Suprapubic skin (tissue), 3 donors: ENCODE results near the gene IQCF5.

Source experiments
- CTCF ChIP-seq, 2 donors: fragments of 200-600 bp in 1 of 2; fragments of 450-650 bp in 1 of 2; sonication (generic) in 1 of 2; IDR thresholded peaks; one replicate each; pipeline ENCODE4 v1.5.1; 2016 to 2019; ENCODE audit warnings: antibody characterized with exemption in 2 of 2, mild to moderate bottlenecking in 1 of 2, moderate library complexity in 1 of 2
- POLR2A ChIP-seq, 2 donors: fragments of 450-650 bp; IDR thresholded peaks; one replicate each; pipeline ENCODE4 v1.6.1; 2017; ENCODE audit warnings: antibody characterized with exemption in 2 of 2, mild to moderate bottlenecking in 2 of 2, moderate library complexity in 2 of 2

GRCh38 chr3:51894939-51895338 lies 19.5 kb upstream of the IQCF5 start:
- TF ChIP-seq CTCF (IDR thresholded peaks at IDR 0.05) (no peak), POLR2A (IDR thresholded peaks at IDR 0.05) (no peak)
